Activated B cell treated with CpG ODN at 0.5 μM for 24 hours (primary cell): ENCODE results near the gene SERTAD2. TPM values are rescaled to one million over a fixed set of nuclear protein-coding genes. Genes with fewer than 3 reads are reported as not detected.

ENCODE experiments used
- ATAC-seq: fragments of 200-7000 bp; cut with Tn5 transposase; one replicate; pipeline ENCODE4 v1.10.0; 2021; ENCODE audit warnings: low read depth, mild to moderate bottlenecking, moderate library complexity
- CTCF ChIA-PET: fragments of 350-600 bp; sonication (Branson Sonifier 250); formaldehyde crosslinking; loops from one replicate; lab custom pipeline; 2021; ENCODE audit warnings: antibody characterized with exemption; lab: Charles Lee
- POLR2A ChIA-PET: fragments of 350-600 bp; sonication (Branson Sonifier 250); formaldehyde crosslinking; loops from one replicate; lab custom pipeline; 2021; ENCODE audit warnings: antibody characterized with exemption; lab: Charles Lee
- DNase-seq: peaks from one replicate; pipeline ENCODE4 v3.0.0; 2022
- H3K27ac Mint-ChIP-seq: one replicate; pipeline ENCODE4 v1.8.0; 2020; ENCODE audit warnings: mixed read lengths
- H3K27me3 Mint-ChIP-seq: one replicate; pipeline ENCODE4 v1.8.0; 2021; ENCODE audit warnings: mixed read lengths
- H3K36me3 Mint-ChIP-seq: one replicate; pipeline ENCODE4 v1.8.0; 2021; ENCODE audit warnings: low read depth, mixed read lengths
- H3K4me1 Mint-ChIP-seq: one replicate; pipeline ENCODE4 v1.8.0; 2021; ENCODE audit warnings: mixed read lengths
- H3K4me3 Mint-ChIP-seq: one replicate; pipeline ENCODE4 v1.8.0; 2020; ENCODE audit warnings: mild to moderate bottlenecking, mixed read lengths
- H3K9me3 Mint-ChIP-seq: one replicate; pipeline ENCODE4 v1.8.0; 2020; ENCODE audit warnings: mixed read lengths
- CTCF ChIP-seq: fragments of 200-600 bp; IDR thresholded peaks from one replicate; pipeline ENCODE4 v1.8.0; 2022; ENCODE audit warnings: antibody characterized with exemption, mild to moderate bottlenecking
- intact Hi-C: fragments of 100-400 bp; cut with micrococcal nuclease; formaldehyde crosslinking; loops from one replicate; pipeline ENCODE4 v1.15.1; 2024
- total RNA-seq: library from RNA; stranded (reverse); gene quantifications from 2 replicates; pipeline ENCODE4 v1.2.3, GENCODE V29; 2022

SERTAD2 gene
- total RNA-seq, 1 donor from 2014 or later = 47.3 TPM

- no peak for DNase-seq
- no peak for ATAC-seq
- intact Hi-C loops = no loop called here
- peaks cover 81% of the 10 kb centered on the region for H3K4me1 Mint-ChIP-seq
- H3K36me3 Mint-ChIP-seq = peaks cover 6% of the 10 kb centered on the region
- peak overlapping the region; percentile 93 for H3K27ac Mint-ChIP-seq
- H3K27me3 Mint-ChIP-seq = no peaks in the 10 kb centered on the region
- TF ChIP-seq CTCF = no peak
- CTCF ChIA-PET = interaction anchor here (0.9 to 6.2 kb wide), 8 partner anchors 8 to 207 kb away, joined by 3 to 52 read pairs (median 32); no protein-coding TSS in a partner anchor
- peak overlapping the region; percentile 88 for H3K4me3 Mint-ChIP-seq
- H3K9me3 Mint-ChIP-seq = no peaks in the 10 kb centered on the region
- POLR2A ChIA-PET = interaction anchor here (0.6 to 15.4 kb wide), 27 partner anchors 8 to 512 kb away, joined by 3 to 439 read pairs (median 26); partner anchors contain the start of gene AFTPH
These were observed 1.4 kb upstream of the SERTAD2 start for GRCh38 chr2:64655018-64655664.

- Mint-ChIP-seq H3K4me3 (peak overlapping the region; percentile 88), H3K27ac (peak overlapping the region; percentile 93), H3K9me3 (no peaks in the 10 kb centered on the region), H3K4me1 (peaks cover 82% of the 10 kb centered on the region), H3K27me3 (no peaks in the 10 kb centered on the region), H3K36me3 (peaks cover 6% of the 10 kb centered on the region)
- no peak for TF ChIP-seq CTCF
- POLR2A ChIA-PET = interaction anchor here (0.5 to 15.4 kb wide), 58 partner anchors 10 to 573 kb away, joined by 3 to 439 read pairs (median 6); partner anchors contain the start of genes ACTR2, AFTPH, CEP68 and RAB1A
- ATAC-seq (peak; percentile 51), DNase-seq (no peak)
- CTCF ChIA-PET = interaction anchor here (0.6 to 6.2 kb wide), 24 partner anchors 8 to 327 kb away, joined by 3 to 52 read pairs (median 4); partner anchors contain the start of gene AFTPH
- intact Hi-C loops = loop anchor here (1.0 kb wide), 2 partner anchors 73 to 97 kb away; no protein-coding TSS in a partner anchor
These were observed 524 bp upstream of the SERTAD2 start for GRCh38 chr2:64654063-64654811.

- Mint-ChIP-seq H3K4me1 (peaks cover 80% of the 10 kb centered on the region), H3K4me3 (peak overlapping the region; percentile 91), H3K27me3 (no peaks in the 10 kb centered on the region), H3K9me3 (no peaks in the 10 kb centered on the region), H3K27ac (peak overlapping the region; percentile 88), H3K36me3 (peaks cover 7% of the 10 kb centered on the region)
- DNase-seq (no peak), ATAC-seq (no peak)
- ChIA-PET POLR2A (interaction anchor here (0.6 to 15.4 kb wide), 31 partner anchors 8 to 378 kb away, joined by 3 to 439 read pairs (median 17); partner anchors contain the start of gene AFTPH), CTCF (interaction anchor here (0.6 to 6.2 kb wide), 21 partner anchors 8 to 401 kb away, joined by 3 to 52 read pairs (median 4); no protein-coding TSS in a partner anchor)
- no peak for TF ChIP-seq CTCF
- intact Hi-C loops = loop anchor here (1.0 kb wide), 4 partner anchors 9 to 179 kb away; no protein-coding TSS in a partner anchor
These were observed 1.2 kb downstream of the SERTAD2 start for GRCh38 chr2:64652231-64653108.

GRCh38 chr2:64651590-64651989 lies 2.1 kb downstream of the SERTAD2 start:
- DNase-seq (no peak), ATAC-seq (no peak)
- ChIA-PET CTCF (interaction anchor here (0.7 to 6.9 kb wide), 13 partner anchors 7 to 221 kb away, joined by 3 to 69 read pairs (median 5); no protein-coding TSS in a partner anchor), POLR2A (interaction anchor here (0.6 to 15.4 kb wide), 16 partner anchors 8 to 379 kb away, joined by 3 to 439 read pairs (median 55); partner anchors contain the start of gene AFTPH)
- H3K36me3 Mint-ChIP-seq = peaks cover 7% of the 10 kb centered on the region
- peak overlapping the region; percentile 72 for H3K4me3 Mint-ChIP-seq
- intact Hi-C loops = no loop called here
- no peaks in the 10 kb centered on the region for H3K9me3 Mint-ChIP-seq
- no peaks in the 10 kb centered on the region for H3K27me3 Mint-ChIP-seq
- no peak for TF ChIP-seq CTCF
- H3K27ac Mint-ChIP-seq = peak overlapping the region; percentile 88
- H3K4me1 Mint-ChIP-seq = peaks cover 80% of the 10 kb centered on the region
